Prostate gland (tissue), 1 donor: ENCODE data around the gene SUDS3.

Experiments used
- POLR2A ChIP-seq: fragments of 450-650 bp; IDR thresholded peaks from one replicate; pipeline ENCODE4 v1.6.1; 2016; ENCODE audit warnings: antibody characterized with exemption, mild to moderate bottlenecking
- POLR2AphosphoS5 ChIP-seq: sonication (generic); formaldehyde crosslinking; IDR thresholded peaks from one replicate; pipeline ENCODE4 v1.6.1; 2017; ENCODE audit warnings: antibody characterized with exemption

- TF ChIP-seq POLR2A: no peak
- TF ChIP-seq POLR2AphosphoS5: no peak
Observed at GRCh38 chr12:118417942-118418341, 41.6 kb downstream of the SUDS3 start.
